ENCODE results near the gene THSD4.
A peak's percentile ranks its signal among the peaks of the same experiment; 100 is the strongest.

The THSD4 gene

DNA sequence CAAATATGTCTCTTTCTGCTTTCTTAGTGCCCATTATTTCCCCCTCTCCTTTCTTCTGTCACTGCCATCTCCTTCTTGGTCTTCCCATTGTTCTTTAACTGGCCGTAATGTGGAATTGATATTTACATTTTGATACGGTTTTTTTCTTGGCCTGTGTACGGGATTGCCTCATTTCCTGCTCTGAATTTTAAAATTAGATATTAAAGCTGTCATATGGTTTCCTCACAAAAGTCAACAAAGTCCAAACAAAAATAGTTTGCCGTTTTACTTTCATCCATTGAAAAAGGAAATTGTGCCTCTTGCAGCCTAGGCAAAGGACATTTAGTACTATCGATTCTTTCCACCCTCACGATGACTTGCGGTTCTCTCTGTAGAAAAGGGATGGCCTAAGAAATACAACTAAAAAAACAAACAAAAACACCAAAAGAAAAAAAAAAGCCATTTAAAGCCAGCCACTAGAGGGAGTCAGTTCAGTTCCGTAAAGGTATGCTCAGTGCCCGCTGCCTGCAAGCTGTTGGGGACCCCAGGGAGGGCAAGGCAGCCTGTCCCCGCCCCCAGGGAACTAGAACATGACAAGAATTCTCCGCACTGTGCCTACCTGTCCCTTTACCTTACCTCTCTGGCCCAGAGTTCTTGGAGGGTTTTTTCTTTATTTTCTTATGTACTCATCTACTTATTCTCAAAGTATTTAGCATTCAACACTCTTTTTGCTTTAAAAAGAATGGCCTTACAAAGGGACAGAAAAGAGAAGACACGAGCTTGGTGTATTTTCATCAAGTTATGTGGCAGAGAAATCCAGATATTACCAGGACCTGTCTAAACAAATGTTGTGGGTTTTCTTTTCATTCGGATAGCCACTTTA, 665.1 kb downstream of the THSD4 start:
- DNase-seq: peak; percentile 28

DNA sequence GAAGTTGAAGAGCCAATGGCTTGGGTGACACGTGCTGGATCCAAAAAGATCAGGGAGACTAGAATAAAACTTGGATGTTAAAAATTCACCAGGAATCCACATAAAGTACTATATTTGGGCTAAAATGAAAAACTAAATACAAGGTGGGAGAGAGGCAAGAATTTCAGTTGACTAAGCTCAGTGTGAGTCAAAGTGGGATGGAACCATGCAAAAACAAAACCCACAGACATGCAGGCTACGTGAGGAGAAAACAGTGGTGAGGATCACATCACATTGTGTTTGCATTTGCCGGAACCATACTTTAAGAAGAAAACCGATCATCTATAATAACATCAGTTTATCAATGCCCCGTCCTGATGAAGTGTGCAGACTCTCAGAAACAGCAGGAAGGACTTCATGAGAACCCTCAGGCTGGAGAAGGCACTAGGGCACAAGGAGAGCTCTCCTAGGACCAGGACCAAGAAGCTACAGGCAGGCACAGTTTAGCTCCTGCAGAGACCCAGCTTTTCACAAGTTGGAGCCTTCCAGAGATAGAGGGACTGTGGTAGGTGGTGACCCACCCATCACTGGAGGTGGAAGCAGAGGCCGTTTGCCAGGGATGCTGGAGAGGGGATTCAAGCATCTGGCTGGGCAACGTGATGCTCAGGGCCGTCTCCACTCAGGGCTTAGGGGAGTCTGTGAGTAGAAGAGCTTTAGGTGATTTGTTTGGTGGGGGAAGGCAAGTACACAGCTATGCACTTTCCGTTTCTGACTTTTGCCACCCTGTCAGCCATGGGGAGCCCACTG, 666.1 kb downstream of the THSD4 start:
- DNase-seq: no peak

DNA sequence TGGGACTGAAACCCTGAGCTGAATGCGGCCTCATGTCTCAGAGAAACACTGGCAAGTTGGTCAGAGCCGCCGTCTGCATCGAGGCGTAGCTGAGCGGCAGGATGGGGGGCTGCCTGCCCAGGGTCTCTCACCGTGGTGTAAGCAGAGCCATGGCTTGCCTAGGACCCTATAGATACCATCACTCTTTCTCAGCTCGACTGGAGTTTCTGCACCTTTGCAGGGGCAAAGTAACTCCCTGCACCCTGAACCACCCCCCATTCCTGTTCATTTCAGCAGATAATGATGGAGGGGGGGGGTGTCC, 666.6 kb downstream of the THSD4 start:
- DNase-seq: no peak

DNA sequence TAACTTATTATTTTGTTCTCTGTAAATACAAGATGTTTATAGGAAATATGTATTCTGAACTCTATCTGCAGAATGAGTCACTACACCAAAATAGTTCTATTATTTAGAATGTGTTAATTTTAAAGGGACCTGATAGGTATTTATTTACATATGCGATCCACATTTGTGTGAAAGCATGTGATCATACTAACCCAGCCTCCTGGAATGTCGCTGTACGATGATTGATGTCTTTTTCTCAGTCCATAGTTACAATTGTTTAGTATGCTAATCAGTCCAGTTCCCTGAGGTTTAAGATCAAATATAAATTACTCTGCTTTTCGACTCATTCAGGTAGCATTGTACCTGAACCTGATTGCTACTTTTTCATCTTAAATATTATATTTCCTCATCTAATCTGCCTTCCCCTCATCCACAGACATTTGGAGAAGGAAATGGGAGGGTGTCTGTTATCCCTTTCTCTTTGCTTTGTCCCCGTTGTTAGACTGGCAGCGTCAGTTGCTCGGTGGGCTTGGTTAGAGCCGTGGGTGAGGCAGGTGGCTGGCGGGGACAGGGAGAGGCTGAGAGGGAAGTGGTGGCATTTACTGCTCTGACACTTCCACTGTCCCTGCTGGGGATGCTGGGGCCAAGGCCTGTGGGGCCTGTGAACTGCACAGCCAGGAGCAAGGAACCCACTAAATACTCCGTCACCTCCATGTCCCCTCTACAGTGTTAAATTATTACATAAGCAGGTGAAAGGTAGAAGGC, 667.3 kb downstream of the THSD4 start:
- DNase-seq: no peak

DNA sequence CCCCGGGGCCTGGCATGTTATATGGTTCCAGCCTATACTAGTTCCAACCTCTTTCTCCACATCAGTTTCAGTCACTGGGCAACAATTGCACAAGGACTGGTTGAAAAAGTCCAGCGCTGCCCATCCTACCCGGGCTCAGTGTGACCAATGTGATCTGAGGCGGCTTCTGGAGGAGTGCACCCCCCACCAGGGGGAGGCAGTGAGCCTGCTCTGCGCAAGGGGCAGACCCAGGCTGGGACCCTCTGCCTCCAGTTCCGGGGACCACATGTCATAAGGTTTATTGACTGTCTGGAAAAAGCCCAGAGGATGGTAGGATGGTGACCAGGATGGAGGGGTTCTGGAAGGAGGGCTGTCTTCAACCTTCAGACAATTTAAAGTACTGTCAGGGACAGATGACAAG, 669.4 kb downstream of the THSD4 start:
- DNase-seq: no peak

DNA sequence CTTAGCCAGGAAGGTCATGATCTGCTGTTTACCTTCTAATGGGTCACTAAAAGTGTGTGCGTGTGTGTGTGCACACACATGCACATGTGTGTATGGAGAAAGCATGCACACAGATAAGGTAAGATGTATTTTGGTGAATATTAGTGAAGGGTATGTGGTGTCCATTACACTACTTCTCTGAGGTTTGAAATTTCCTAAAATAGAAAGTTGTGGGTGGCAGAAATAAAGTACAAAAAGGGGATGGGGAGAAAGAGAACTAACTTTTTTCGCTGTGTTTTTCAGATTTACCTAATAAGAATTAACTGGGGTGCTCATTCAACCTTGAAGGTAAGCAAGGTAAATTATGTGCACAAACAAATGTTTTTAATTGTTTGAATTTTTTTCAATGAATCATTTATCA, 670.7 kb downstream of the THSD4 start:
- no peak for DNase-seq

DNA sequence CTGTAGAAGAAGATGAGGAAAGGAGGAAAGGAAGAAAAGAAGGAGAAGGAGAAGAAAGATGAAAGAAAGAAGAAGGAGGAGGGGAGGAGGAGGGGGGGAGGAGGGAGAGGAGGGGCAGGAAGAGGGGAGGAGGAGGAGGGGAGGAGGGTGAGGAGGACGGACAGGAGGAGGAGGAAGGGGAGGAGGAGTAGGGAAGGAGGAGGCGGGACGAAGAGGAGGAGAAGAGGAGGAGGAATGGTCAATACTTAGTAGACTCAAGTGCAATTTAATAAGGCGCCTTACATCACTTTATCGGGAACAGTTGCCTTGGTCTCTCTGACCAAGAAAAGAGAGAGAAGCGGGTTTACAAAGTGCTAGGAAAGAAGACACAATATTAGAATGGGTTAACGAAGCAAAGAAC, 671.4 kb downstream of the THSD4 start:
- no peak for DNase-seq

DNA sequence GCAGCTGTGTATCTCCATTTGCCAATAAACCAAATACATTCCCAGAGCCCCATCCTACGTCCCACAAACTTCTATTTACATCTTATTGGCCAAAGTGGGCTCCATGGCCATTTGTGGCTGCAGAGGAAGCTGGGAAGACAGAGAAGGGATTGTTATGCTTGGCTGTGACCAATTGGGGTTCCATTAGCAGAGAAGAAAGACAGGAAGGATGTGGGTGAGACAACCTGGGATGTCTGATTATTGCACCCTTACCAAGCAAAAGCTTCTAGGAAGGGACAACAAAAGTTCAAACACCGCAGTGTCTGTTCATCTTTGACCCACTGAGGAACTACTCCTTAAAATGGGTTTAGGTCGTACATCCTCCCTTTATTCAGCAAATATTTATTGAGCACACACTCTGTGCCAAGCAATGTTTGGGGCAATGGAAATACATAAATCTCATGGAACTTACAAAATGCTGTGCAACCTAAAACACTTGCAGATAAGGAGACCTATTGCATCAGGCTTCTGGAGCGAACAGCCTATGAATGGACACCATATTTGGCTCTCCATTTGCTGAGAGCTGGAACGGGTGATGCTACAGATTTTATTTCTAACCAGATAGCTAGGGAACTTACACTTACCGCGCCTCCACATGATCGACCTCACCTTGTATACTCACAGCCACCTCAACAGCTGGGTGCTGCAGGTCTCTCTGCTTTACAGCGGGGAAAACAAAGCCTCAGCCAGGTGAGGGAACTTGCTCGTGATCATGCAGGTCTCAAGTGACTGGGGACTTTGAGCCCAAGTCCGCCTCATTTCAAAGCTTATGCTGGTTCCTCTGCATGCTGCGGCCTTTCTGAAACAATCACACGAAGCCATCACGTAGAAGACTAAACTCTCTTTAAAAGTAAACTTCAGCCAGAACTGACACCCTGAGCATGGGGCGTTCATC, 673.6 kb downstream of the THSD4 start:
- no peak for DNase-seq

DNA sequence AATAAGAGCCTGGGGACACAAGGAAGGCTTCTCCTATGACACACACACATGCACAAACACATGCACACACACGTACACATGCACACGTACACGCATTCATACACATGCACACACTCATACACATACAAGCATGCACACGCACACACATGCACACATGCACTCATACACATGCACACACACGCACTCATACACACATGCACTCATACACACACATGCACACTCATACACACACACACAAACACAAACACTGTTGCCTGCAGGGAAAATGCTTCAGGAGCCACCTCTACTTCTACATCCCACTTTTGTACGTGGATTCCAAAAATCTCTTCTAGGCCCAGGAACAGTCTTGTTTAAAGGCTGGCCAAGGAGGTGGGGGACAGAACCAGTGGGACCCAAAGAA, 674.3 kb downstream of the THSD4 start:
- DNase-seq: no peak

DNA sequence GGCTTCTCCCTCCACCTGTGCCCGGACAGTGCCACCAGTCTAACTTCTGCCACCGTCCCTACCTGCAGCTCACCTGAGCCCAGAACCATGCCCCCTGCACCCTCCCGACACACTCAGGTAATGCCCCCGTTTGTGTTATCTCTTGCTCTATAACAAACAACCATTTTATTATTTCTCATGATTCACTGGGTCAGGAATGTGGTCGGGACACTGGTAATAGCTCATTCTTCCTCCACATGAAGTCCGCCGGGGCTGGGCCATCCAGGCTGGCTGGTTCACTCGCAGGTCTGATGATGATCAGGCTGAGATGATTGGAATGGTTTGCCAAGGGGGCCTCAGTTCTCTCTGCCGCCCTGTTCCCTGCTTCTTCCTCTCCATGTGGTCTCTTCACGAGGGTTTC, 674.8 kb downstream of the THSD4 start:
- DNase-seq: no peak

DNA sequence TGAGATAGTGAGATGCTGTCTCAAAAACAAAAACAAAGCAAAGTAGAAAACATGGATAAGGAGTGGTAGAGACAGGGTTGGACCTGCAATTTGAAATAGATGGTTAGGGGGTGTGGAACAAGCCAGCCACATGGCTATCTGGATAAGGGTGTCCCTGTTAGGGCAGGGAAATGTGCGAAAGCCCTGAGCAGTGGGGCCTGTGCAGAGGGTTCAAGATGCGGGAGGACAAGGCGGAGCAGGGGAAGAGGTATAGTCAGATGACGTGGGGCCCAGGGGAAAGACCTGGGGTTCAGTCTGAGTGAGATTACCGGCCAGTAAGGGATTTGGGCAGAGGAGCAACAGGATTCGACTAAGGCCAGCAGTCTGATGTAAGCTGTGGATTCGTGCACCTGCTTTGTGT, 676.7 kb downstream of the THSD4 start:
- no peak for DNase-seq

DNA sequence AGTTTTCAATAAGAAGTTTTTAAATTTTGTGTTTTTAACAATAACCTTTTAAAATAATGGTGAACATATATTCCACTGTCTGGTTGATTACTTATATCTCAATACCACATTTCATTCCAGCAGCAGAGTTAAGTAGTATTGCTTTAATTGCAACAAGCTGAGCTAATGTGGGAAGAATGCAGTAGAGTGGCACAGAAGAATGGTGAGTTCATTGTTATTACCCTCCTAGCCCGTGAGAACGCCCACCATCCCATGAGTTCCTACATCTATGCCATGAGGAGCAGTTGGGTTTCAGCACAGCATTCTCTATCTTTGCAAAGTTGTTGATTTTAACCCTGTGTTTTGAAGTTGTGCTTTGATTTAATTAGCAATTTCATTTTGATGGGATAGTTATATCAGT, 677.2 kb downstream of the THSD4 start:
- DNase-seq: no peak

DNA sequence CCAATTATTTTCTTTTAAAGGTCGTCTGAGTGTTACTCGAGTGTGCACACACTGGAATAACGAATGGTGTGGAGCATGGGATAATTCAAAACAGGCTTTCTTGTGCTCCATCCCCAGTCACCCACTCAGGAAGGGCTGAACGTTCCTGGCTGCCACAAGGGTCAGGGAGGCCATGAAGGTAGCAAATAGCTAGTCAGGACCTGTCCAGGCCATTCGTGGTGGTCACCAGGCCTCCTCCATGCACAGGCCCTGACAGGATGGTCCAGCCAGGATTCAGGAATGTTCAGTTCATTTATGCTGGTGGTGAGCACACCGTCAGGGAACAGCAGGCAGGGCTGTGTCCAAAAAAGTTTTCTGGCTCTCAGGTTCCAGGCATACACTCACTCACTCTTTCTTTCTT, 683.4 kb downstream of the THSD4 start:
- DNase-seq: no peak

DNA sequence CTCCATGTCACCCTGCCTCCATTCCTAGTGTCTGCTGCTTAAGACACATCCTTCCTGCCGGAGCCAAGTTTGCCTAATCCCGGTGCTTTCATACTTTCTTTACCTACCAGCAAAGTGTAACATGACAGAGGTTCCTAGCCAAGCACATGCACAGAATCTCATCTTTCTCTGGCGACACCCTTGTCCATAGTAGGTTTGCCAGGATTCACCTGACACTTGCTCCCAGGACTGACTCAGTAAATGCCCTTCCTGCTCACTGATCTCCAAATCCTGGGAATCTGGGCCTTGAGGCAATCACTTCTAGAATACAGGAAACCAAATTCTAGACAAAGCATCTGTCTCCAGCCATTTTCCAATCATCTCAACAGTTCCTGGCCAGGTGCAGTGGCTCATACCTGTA, 684.9 kb downstream of the THSD4 start:
- DNase-seq: no peak

DNA sequence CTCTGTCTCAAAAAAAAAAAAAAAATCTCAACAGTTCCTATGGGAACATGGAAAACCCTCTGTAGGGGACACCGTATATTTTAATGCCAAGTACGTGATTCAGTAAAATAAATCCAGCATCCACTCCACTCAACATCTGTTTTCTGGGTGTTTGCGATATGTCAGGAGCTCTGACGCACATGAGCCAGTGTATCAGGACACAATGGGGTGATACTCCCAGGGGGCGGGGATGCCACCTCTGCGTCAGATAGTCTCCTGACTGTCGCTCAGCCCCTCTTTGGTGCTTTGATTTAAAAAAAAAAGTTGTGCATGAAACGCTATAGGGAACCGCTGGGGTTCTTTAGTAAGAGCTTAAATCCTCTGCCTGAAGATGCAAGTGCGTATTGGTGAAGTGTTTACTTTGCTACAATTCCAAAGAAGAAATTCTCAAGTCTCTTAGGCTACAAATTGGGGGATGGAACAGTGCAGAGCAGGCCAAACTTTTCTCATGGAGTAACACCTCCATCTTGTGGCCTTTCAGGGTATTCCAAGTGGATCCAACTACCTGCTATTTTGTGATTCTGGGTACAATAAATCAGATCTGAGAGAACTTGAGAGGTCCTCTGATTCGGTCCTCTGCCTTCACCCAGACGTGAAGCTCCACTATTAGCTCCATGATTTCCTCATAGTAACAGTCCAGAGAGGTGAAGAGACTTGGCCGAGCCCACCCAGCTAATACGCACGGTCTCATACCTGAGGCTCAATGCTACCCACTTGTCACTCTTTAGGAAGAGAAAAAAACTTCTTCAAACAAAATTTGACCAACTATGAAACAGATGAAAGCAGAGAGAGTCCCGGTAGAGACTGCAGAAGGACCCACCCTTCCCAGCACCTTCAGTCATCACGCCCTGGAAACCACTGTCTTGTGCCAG, 685.8 kb downstream of the THSD4 start:
- peak; percentile 11 for DNase-seq

DNA sequence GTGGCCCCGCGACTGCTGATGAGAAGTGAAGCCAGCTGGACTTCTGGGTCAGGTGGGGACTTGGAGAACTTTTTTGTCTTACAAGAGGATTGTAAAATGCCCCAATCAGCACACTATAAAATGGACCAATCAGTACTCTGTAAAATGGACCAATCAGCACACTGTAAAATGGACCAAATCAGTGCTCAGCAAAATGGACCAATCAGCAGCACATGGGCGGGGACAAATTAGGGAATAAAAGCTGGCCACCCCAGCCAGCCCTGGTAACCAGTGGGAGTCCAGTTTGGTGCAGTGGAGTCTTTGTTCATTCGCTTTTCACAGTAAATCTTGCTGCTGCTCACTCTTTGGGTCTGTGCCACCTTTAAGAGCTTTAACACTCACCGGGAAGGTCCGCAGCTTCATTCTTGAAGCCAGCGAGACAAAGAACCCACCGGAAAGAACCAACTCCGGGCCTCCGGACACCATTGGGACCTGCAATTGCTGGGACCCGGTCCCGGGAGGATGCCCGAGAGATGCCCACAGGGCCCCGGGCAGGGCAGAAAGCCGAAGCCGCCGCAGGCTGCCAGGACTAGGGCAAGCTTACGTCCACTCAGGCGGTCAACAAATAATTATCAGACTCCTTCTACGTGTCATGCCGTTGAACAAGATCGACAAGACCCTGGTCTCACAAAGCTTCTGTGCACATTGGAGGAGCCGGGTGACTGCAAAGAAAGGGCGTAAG, 686.8 kb downstream of the THSD4 start:
- DNase-seq: no peak

DNA sequence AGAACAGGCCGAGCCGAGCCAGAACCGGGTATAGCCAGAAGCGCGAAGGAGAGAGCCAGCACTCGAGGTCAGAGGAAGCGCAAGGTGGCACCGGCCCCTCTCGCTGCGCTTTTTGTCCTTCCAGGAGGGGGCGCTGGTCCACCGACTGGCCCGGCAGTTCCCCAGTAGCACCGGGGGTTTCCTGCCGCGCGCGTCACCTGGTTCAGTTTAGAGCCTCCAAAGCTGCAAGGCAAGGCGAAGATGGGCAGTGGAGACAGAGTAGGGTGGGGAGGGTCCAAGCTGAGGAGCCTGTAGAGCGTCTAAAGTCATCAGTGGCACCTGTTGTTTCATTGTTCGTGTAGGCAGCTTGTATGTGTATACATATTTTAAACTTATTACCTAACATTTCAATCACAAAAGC, 687.5 kb downstream of the THSD4 start:
- DNase-seq: no peak

DNA sequence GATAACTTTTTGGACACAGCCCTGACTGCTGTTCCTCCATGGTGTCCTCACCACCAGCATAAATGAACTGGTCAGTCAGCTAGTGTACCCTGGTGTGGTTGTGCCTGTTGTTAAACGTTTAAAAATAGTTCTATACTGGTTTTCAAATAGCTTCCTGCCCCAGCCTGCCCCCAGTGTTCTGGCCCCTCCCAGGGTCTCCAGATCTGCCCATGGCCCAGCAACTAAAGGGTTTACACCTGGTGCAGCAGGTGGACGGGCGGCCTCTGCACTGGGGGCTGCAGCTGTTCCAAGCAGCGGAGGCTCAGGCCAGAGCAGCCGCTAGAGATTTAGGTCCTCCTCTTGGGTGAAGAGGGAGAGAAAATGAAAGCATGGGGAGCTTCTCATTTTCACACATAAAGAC, 689.0 kb downstream of the THSD4 start:
- DNase-seq: no peak

DNA sequence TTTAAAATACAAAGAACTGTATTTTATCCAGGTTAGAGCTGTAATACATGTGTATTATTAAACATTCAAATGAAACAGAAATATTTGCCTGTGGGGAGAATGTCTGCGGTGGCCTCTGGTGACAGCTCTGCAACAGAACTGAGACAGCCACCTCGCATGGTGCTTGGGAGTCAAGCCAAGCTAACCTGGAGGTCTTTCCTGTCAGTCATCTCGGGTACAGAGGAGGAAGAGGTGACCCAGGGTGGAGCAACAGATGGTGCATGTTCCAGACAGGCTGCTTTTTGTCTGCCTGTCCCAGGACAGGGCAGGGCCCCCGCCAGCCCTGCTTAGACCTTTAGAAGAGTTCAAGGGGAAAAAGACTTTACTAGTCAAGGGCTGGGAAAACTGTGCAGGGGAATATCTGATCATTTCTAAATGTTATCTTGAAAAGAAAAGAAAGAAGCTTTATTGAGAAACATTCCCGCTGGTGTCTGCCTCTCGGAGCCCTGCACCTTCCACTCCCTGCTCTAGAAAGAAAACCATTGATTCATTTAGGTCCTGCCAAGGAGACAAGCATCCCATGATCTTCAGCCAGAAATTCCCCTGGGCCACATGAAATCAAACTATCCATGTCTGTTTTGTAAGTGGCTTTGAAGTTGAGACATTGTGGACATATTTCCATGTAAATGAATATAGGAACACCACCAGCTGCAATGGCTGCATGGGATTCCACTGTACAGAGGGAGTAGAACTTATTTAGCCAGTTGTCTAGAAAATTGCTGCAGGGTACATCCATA, 689.6 kb downstream of the THSD4 start:
- no peak for DNase-seq

DNA sequence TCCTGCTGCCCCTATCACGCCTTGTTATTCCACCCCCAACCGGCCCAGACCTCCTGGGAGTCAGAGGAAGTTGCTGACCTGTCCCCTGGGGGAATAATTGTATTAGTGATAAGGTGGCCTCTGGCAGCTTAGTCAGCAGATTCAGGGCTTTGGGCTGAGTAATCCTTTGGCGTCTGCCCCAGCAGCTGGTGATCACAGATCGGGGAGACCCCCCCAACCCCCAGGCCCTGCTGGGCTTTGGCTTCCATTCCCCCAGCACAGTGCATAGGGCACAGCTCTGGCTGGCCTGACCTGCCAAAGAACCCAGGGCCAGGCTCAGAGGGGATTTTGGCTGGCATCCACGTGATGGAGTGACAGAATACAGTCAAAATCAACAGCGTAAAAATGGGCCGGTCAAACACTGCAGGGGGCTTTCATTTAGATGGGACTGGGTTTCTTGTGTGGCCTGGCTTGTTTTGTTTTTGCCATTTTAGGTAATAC, 691.2 kb downstream of the THSD4 start:
- no peak for DNase-seq
